ENCODE results near the gene TRIP13.
"Not testable (repeated sequence)": the region's sequence is repeated elsewhere in the genome, so short reads cannot be mapped to it uniquely, and the experiment has no call there.

TRIP13 gene

GRCh38 chr5:850511-851006, 42.1 kb upstream of the TRIP13 start, which contains the start of gene ZDHHC11:
Gene ZDHHC11, minus strand, starts transcription at chr5:850986. Its CDS starts 384 bp downstream, at chr5:850602.
- H3K27ac ChIP-seq: peak within 1 kb of the TSS; percentile 55
- TF ChIP-seq, protein P1, sequence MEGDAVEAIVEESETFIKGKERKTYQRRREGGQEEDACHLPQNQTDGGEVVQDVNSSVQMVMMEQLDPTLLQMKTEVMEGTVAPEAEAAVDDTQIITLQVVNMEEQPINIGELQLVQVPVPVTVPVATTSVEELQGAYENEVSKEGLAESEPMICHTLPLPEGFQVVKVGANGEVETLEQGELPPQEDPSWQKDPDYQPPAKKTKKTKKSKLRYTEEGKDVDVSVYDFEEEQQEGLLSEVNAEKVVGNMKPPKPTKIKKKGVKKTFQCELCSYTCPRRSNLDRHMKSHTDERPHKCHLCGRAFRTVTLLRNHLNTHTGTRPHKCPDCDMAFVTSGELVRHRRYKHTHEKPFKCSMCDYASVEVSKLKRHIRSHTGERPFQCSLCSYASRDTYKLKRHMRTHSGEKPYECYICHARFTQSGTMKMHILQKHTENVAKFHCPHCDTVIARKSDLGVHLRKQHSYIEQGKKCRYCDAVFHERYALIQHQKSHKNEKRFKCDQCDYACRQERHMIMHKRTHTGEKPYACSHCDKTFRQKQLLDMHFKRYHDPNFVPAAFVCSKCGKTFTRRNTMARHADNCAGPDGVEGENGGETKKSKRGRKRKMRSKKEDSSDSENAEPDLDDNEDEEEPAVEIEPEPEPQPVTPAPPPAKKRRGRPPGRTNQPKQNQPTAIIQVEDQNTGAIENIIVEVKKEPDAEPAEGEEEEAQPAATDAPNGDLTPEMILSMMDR (IDR thresholded peaks at IDR 0.05): no peak
- no peak for TF ChIP-seq ZFX (IDR thresholded peaks at IDR 0.05; ENCODE audit: borderline replicate concordance)

DNA sequence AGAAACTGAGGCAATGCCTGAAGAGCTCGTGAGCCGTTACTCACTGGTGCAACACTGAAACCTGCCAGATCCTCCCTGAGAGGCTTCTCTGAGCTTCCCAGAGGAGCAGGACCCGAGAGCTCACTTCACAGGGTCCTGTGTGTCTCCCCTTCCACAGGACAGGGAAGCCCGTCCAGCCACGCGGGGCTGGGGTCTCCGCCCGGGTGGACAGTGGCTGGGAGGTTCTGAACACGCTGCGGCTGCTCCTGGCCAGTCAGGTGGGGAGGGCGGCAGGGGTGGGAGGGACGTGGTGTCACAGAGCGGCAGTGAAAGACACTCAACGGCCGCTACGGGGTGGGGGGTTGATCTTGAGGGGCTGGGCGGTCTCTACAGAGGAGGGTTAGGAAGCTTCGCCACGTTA, 41.6 kb upstream of the TRIP13 start:
- TF ChIP-seq ZFX (IDR thresholded peaks at IDR 0.05; ENCODE audit: borderline replicate concordance): no peak
- TF ChIP-seq, protein P1 (IDR thresholded peaks at IDR 0.05): no peak
- H3K27ac ChIP-seq: peak overlapping the region; percentile 55

- peak overlapping the region; percentile 55; the same call in 1 of the 2 replicates for H3K27ac ChIP-seq
- no peak for TF ChIP-seq ZFX (IDR thresholded peaks at IDR 0.05; ENCODE audit: borderline replicate concordance)
- TF ChIP-seq, protein P1 (IDR thresholded peaks at IDR 0.05): no peak
Measured at GRCh38 chr5:851553-851952, 41.1 kb upstream of the TRIP13 start.

DNA sequence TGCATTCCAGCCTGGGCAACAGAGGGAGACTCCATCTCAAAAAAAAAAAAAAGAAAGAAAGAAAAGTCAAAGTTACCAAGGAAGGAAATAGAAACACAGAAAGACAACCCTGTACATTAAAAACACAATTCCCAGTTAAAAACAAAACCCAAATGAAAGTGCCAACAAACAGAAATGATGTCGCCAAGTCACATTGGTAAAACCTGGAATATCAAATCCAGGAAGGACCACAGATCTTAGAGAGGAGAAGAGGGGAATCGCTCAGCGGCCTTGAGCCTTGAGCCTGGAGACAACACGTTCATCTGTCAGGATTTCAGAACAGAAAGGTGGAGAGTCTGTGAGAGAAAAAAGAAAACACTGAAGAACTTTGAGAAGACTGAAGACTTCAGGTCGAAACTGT, 40.7 kb upstream of the TRIP13 start:
- TF ChIP-seq, protein P1 (IDR thresholded peaks at IDR 0.05): no peak
- TF ChIP-seq ZFX (IDR thresholded peaks at IDR 0.05; ENCODE audit: borderline replicate concordance): no peak
- H3K27ac ChIP-seq: no peak overlapping the region

GRCh38 chr5:852431-853401, 40.0 kb upstream of the TRIP13 start:
- no peak overlapping the region for H3K27ac ChIP-seq
- TF ChIP-seq ZFX (IDR thresholded peaks at IDR 0.05; ENCODE audit: borderline replicate concordance): no peak
- TF ChIP-seq, protein P1 (IDR thresholded peaks at IDR 0.05): no peak

GRCh38 chr5:853416-854090, 39.1 kb upstream of the TRIP13 start:
- H3K27ac ChIP-seq: not testable (repeated sequence)

- TF ChIP-seq, protein P1 (IDR thresholded peaks at IDR 0.05): no peak
- no peak for TF ChIP-seq ZFX (IDR thresholded peaks at IDR 0.05; ENCODE audit: borderline replicate concordance)
- no peak overlapping the region for H3K27ac ChIP-seq
Measured at GRCh38 chr5:854217-854616, 38.5 kb upstream of the TRIP13 start.

Measured in 22Rv1 (cell line).